HG03432 (cell line): ENCODE results near the gene USPL1.

Experiments used
- ATAC-seq: cut with Tn5 transposase; IDR thresholded peaks from one replicate; pipeline ENCODE4 v1.9.1; 2021; ENCODE audit warnings: mild to moderate bottlenecking, moderate library complexity; ENCODE audit not compliant: unreplicated experiment

USPL1 gene

GRCh38 chr13:30696278-30697176 lies 78.8 kb downstream of the USPL1 start:
- no peak for ATAC-seq

DNA sequence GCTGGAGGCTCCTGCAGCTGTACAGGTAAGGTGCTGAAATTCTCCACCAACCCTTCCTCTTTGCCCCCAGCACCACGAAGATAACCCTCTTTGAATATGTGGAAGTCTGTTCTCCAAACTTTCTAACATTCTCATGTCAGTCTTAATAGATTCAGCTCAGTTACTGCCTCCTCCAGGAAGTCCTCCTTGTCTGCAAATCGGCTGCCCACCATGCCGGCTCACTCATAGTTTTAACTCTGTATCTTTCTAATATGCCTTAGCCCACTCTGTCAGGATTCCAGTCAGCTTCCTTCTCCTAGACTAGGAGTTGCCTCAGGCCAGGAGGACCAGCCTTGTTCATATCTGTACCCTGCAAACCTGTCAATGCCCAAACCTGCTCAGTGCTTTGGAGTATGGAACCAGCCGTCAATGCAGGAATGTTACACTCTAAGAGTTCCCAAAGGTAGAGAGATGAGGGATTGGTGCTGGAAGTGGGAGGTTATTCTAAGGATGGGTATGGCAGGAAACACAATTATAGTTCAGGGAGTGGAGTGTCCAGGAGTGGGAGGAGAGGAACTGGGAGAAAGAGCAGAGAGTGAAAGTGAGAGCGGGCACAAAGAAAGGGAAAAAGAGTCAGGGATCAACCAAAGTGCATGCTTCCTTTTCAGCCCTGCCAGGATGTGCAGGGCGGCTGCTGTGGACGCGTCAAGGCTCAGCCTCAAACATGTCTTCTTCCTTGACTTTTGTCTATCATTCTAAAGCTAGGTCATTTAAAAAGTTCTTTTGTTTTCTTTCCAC lies 79.6 kb downstream of the USPL1 start:
- no peak for ATAC-seq

DNA sequence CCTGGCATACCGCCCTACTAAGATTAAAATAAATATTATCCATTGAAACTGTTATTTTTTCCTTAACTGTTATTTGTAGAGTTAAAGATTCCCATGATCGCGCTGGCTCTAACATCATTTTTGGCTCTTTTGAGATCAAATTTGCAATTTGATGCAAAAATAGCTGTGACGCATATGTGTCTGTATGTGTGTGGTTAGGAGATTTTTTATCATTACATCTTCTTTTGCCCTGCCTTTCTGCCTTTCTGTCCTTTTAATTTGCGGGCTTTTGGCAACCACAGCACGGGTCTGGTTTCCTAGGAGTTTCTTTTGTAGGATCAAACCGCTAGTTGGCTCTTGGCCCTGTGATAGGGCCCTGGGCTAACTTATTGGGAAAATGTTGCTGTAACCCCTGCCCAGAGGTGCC lies 80.3 kb downstream of the USPL1 start:
- no peak for ATAC-seq

GRCh38 chr13:30698488-30699005 lies 80.8 kb downstream of the USPL1 start:
- no peak for ATAC-seq

- no peak for ATAC-seq
These were observed 82.6 kb downstream of the USPL1 start for GRCh38 chr13:30700364-30700763.

DNA sequence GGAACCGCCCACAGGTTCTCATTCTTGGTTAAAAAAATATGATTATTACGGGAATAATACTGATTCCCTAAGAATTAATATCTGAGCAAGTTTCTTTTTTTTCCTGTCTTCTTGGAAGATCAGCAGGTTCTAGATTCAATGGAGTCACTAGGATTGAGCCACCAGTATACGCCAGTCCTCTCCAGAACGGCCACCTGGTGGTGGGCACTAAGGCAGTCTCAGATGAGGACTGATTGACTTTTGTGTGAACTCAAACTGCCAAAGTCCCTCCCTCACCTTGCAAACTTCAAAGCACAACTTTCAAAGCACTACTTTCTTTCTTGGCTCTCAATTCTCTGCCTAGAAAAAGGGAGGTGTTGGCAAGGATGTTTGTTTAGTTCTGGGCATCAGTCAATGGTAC lies 84.3 kb downstream of the USPL1 start:
- no peak for ATAC-seq

DNA sequence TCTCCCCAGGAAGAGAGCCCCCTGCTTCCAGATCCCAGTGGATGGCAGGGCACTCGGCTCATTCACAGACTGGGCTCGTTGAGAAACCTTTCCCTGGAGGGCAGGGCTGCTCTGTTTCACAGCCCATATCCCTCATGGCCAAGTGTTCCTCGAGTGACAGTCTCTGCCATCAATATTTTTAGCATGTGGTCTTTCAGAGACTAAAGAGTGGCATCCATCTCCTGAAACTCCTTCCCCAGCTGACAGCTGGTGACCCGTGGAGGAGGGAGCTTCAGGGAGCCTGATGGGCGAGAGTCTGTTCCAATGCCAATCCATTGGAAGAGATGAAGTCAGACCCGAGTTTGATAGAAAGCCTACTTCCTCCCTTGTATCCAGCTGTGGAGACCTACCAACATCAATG lies 86.9 kb downstream of the USPL1 start:
- no peak for ATAC-seq

DNA sequence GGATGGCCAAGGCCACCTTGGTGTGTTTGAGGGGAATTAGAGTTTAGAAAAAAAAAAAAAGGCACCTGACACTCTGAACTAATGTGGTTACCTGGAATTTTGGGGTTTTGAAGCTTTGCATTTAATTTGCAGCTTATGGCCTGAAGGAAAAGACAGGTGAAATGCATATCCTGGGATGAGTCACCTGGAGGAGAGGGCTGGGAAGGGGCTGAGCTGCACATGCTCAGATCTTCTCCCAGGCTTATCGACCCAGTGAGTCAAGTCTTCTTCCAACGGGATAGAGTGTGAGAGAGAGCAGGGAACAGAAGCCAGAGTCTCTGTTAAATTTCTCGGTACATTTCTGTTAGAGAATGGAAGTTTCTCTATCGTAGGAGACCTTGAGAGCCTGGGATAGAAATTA lies 88.0 kb downstream of the USPL1 start:
- no peak for ATAC-seq

DNA sequence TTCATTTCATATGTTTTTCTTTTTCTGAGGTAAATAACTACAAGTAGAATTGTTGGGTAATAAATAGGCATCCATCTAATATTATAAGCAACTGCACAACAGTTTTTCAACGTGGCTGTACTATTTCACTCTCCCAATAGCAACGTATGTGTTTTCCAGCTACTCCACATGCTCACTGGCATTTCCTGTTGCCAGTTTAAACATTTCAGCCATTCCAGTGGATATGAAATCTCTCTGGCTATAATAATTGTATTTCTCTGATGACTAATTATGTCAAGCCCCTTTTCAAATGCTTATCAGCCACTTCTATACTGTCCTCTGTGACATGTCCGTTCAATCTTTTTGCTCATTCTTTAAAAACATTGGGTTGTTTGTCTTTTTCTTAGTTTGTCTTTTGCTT lies 90.8 kb downstream of the USPL1 start:
- ATAC-seq = no peak
